DOHH2 (cell line): Measurements from ENCODE around the gene ACSL1.

Source experiments
- H3F3A ChIP-seq: fragments of 200-600 bp; sonication (generic), shearing (Covaris generic); 2 replicates; pipeline ENCODE4 v1.6.0; 2016; ENCODE audit warnings: antibody characterized with exemption, mild to moderate bottlenecking; ENCODE audit not compliant: control insufficient read depth, insufficient read depth
- H3K27ac ChIP-seq: fragments of 200-600 bp; sonication (generic); 2 replicates; pipeline ENCODE4 v1.5.1; 2014; ENCODE audit warnings: low read depth, mild to moderate bottlenecking, low read length, moderate library complexity
- H3K27me3 ChIP-seq: fragments of 200-600 bp; sonication (generic); 2 replicates; pipeline ENCODE4 v1.6.1; 2014; ENCODE audit warnings: mild to moderate bottlenecking, low read length, mixed read lengths; ENCODE audit not compliant: control insufficient read depth
- H3K36me3 ChIP-seq: fragments of 200-600 bp; sonication (generic); 2 replicates; pipeline ENCODE4 v1.6.1; 2014; ENCODE audit warnings: mild to moderate bottlenecking, low read length, moderate library complexity, mixed read lengths; ENCODE audit not compliant: control insufficient read depth
- H3K4me1 ChIP-seq: fragments of 200-600 bp; sonication (generic); 2 replicates; pipeline ENCODE4 v1.6.1; 2014; ENCODE audit warnings: mild to moderate bottlenecking, low read length, mixed read lengths; ENCODE audit not compliant: control insufficient read depth
- H3K4me2 ChIP-seq: fragments of 200-600 bp; sonication (generic); 2 replicates; pipeline ENCODE4 v1.6.0; 2014; ENCODE audit warnings: mild to moderate bottlenecking, low read length, moderate library complexity
- H3K4me3 ChIP-seq: fragments of 200-600 bp; sonication (generic); 2 replicates; pipeline ENCODE4 v1.5.1; 2014; ENCODE audit warnings: mild to moderate bottlenecking, low read length, mixed read lengths
- H3K79me2 ChIP-seq: fragments of 200-600 bp; sonication (generic); 2 replicates; pipeline ENCODE4 v1.6.1; 2014; ENCODE audit warnings: mild to moderate bottlenecking, low read length, mixed read lengths; ENCODE audit not compliant: control insufficient read depth
- H3K9me2 ChIP-seq: fragments of 200-600 bp; sonication (generic); replicated peaks from 2 replicates; pipeline ENCODE4 v1.6.1; 2014; ENCODE audit warnings: mild to moderate bottlenecking, low read length, mixed read lengths; ENCODE audit not compliant: control insufficient read depth
- H3K9me3 ChIP-seq: fragments of 200-600 bp; sonication (generic); 2 replicates; pipeline ENCODE4 v1.6.1; 2014; ENCODE audit warnings: antibody characterized with exemption, low read length, mixed read lengths; ENCODE audit not compliant: control insufficient read depth, insufficient read depth
- H4K20me1 ChIP-seq: fragments of 200-600 bp; sonication (generic); 2 replicates; pipeline ENCODE4 v1.6.0; 2014; ENCODE audit warnings: low read depth, mild to moderate bottlenecking, antibody characterized with exemption, low read length, moderate library complexity; ENCODE audit not compliant: control insufficient read depth, insufficient read depth
- CTCF ChIP-seq: fragments of 200-600 bp; sonication (generic); IDR thresholded peaks from one replicate; pipeline ENCODE4 v1.5.1; 2014; ENCODE audit warnings: antibody characterized with exemption, mild to moderate bottlenecking, low read depth, low read length; ENCODE audit not compliant: poor library complexity, severe bottlenecking
- EZH2phosphoT487 ChIP-seq: fragments of 200-600 bp; sonication (generic); IDR thresholded peaks from 2 replicates; pipeline ENCODE4 v1.6.1; 2017; ENCODE audit warnings: borderline replicate concordance, mild to moderate bottlenecking, antibody characterized with exemption, low read length, moderate library complexity, mixed read lengths

The ACSL1 gene

GRCh38 chr4:184821242-184821641 lies 4.5 kb downstream of the ACSL1 start:
- H3F3A ChIP-seq, result peaks cover 3% of the 10 kb centered on the region; the same call in 1 of the 2 replicates
- TF ChIP-seq EZH2phosphoT487, result no peak
- TF ChIP-seq CTCF, result no peak
- H3K27me3 ChIP-seq, result no peaks in the 10 kb centered on the region
- H3K27ac ChIP-seq, result no peak overlapping the region
- peaks cover 91% of the 10 kb centered on the region for H3K79me2 ChIP-seq
- H3K9me3 ChIP-seq, result no peaks in the 10 kb centered on the region
- H4K20me1 ChIP-seq, result peaks cover 16% of the 10 kb centered on the region
- no peaks in the 10 kb centered on the region for H3K36me3 ChIP-seq
- no peak overlapping the region for H3K4me3 ChIP-seq
- no peak overlapping the region for H3K4me2 ChIP-seq
- no peaks in the 10 kb centered on the region for H3K9me2 ChIP-seq
- peaks cover 41% of the 10 kb centered on the region for H3K4me1 ChIP-seq

DNA sequence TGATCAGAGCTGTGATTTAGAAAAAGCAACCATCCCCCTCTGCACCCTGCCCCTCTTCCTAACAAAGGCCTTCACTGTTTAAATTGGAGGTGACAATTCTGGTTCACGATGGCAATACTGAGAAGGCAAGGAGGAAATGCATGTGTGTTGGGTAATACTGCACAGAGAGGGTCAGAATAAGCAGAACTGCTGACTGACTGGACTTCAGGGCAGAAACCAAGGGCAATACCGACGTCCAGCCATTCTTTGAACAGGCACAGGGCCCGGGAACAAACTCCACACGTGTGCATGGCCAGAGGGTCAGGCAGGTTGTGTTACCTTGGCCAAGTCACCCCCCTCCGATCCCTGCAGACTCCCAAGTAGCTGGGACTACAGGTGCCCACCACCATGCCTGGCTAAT lies 6.0 kb downstream of the ACSL1 start:
- H3K9me3 ChIP-seq, result no peaks in the 10 kb centered on the region
- peaks cover 99% of the 10 kb centered on the region for H3K79me2 ChIP-seq
- H3F3A ChIP-seq, result peaks cover 3% of the 10 kb centered on the region; the same call in 1 of the 2 replicates
- H3K4me3 ChIP-seq, result no peak overlapping the region
- H3K4me2 ChIP-seq, result no peak overlapping the region
- H3K36me3 ChIP-seq, result no peaks in the 10 kb centered on the region
- no peaks in the 10 kb centered on the region for H3K9me2 ChIP-seq
- H3K27ac ChIP-seq, result no peak overlapping the region
- H3K4me1 ChIP-seq, result peaks cover 55% of the 10 kb centered on the region
- H4K20me1 ChIP-seq, result peaks cover 25% of the 10 kb centered on the region
- no peaks in the 10 kb centered on the region for H3K27me3 ChIP-seq
- TF ChIP-seq CTCF (no peak), EZH2phosphoT487 (no peak)

GRCh38 chr4:184818216-184818564 lies 7.6 kb downstream of the ACSL1 start:
- Histone ChIP-seq H4K20me1 (peaks cover 27% of the 10 kb centered on the region), H3K79me2 (peaks cover 96% of the 10 kb centered on the region), H3K4me2 (no peak overlapping the region), H3K4me3 (no peak overlapping the region), H3K27ac (no peak overlapping the region), H3F3A (peaks cover 3% of the 10 kb centered on the region; the same call in 1 of the 2 replicates), H3K27me3 (no peaks in the 10 kb centered on the region), H3K9me3 (no peaks in the 10 kb centered on the region), H3K4me1 (peaks cover 42% of the 10 kb centered on the region), H3K9me2 (no peaks in the 10 kb centered on the region), H3K36me3 (no peaks in the 10 kb centered on the region)
- TF ChIP-seq EZH2phosphoT487 (no peak), CTCF (no peak)
